Measurements from ENCODE around the gene UCP3.

UCP3 gene

GRCh38 chr11:73961321-73961720 lies 47.6 kb downstream of the UCP3 start:
- Histone ChIP-seq H3K9ac (ENCODE audit: low read depth, low read length) (no peak overlapping the region), H3K4me1 (ENCODE audit: insufficient read depth, low read length) (peaks cover 8% of the 10 kb centered on the region), H3K9me3 (ENCODE audit: insufficient read depth, low read length, severe bottlenecking) (no peaks in the 10 kb centered on the region), H3K79me2 (ENCODE audit: insufficient read depth, low read length) (no peaks in the 10 kb centered on the region), H4K20me1 (ENCODE audit: insufficient read depth, low read length) (no peaks in the 10 kb centered on the region), H3K4me3 (ENCODE audit: low read depth in 1 of 2, low read length in 2 of 2) (no peak overlapping the region), H3K27me3 (ENCODE audit: insufficient read depth, low read length, poor library complexity) (no peaks in the 10 kb centered on the region), H3K4me2 (ENCODE audit: insufficient read depth, low read length) (no peak overlapping the region), H3K36me3 (ENCODE audit: insufficient read depth, low read length) (no peaks in the 10 kb centered on the region), H2AFZ (ENCODE audit: low read depth, low read length) (no peak overlapping the region; the same call in 1 of the 2 replicates), H3K27ac (ENCODE audit: low read length) (no peak overlapping the region)
- ATAC-seq (ENCODE audit: insufficient read depth, low read depth): no peak
- no peak for DNase-seq
- TF ChIP-seq CTCF (IDR thresholded peaks at IDR 0.05; ENCODE audit: borderline replicate concordance, extremely low read depth, low read length, poor library complexity, severe bottlenecking) (no peak), EZH2 (IDR thresholded peaks at IDR 0.05; ENCODE audit: borderline replicate concordance, low read depth, low read length, severe bottlenecking) (no peak)

GRCh38 chr11:73958521-73959141 lies 50.3 kb downstream of the UCP3 start:
- H3K4me1 ChIP-seq (ENCODE audit: insufficient read depth, low read length): no peaks in the 10 kb centered on the region
- H3K27ac ChIP-seq (ENCODE audit: low read length): no peak overlapping the region
- H3K4me3 ChIP-seq (ENCODE audit: low read depth in 1 of 2, low read length in 2 of 2): no peak overlapping the region
- no peaks in the 10 kb centered on the region for H4K20me1 ChIP-seq (ENCODE audit: insufficient read depth, low read length)
- no peak overlapping the region for H3K9ac ChIP-seq (ENCODE audit: low read depth, low read length)
- H3K36me3 ChIP-seq (ENCODE audit: insufficient read depth, low read length): no peaks in the 10 kb centered on the region
- H3K27me3 ChIP-seq (ENCODE audit: insufficient read depth, low read length, poor library complexity): no peaks in the 10 kb centered on the region
- TF ChIP-seq CTCF (IDR thresholded peaks at IDR 0.05; ENCODE audit: borderline replicate concordance, extremely low read depth, low read length, poor library complexity, severe bottlenecking) (no peak), EZH2 (IDR thresholded peaks at IDR 0.05; ENCODE audit: borderline replicate concordance, low read depth, low read length, severe bottlenecking) (no peak)
- no peak overlapping the region for H2AFZ ChIP-seq (ENCODE audit: low read depth, low read length)
- DNase-seq (no peak), ATAC-seq (ENCODE audit: insufficient read depth, low read depth) (no peak)
- no peaks in the 10 kb centered on the region for H3K79me2 ChIP-seq (ENCODE audit: insufficient read depth, low read length)
- no peak overlapping the region for H3K4me2 ChIP-seq (ENCODE audit: insufficient read depth, low read length)
- no peaks in the 10 kb centered on the region for H3K9me3 ChIP-seq (ENCODE audit: insufficient read depth, low read length, severe bottlenecking)

GRCh38 chr11:73957654-73958361 lies 51.1 kb downstream of the UCP3 start:
- no peaks in the 10 kb centered on the region for H3K4me1 ChIP-seq (ENCODE audit: insufficient read depth, low read length)
- H2AFZ ChIP-seq (ENCODE audit: low read depth, low read length): no peak overlapping the region
- no peak overlapping the region for H3K9ac ChIP-seq (ENCODE audit: low read depth, low read length)
- ATAC-seq (ENCODE audit: insufficient read depth, low read depth) (no peak), DNase-seq (no peak)
- TF ChIP-seq CTCF (IDR thresholded peaks at IDR 0.05; ENCODE audit: borderline replicate concordance, extremely low read depth, low read length, poor library complexity, severe bottlenecking) (no peak), EZH2 (IDR thresholded peaks at IDR 0.05; ENCODE audit: borderline replicate concordance, low read depth, low read length, severe bottlenecking) (no peak)
- no peak overlapping the region for H3K4me2 ChIP-seq (ENCODE audit: insufficient read depth, low read length)
- no peaks in the 10 kb centered on the region for H3K27me3 ChIP-seq (ENCODE audit: insufficient read depth, low read length, poor library complexity)
- H3K9me3 ChIP-seq (ENCODE audit: insufficient read depth, low read length, severe bottlenecking): no peaks in the 10 kb centered on the region
- H3K79me2 ChIP-seq (ENCODE audit: insufficient read depth, low read length): no peaks in the 10 kb centered on the region
- H3K36me3 ChIP-seq (ENCODE audit: insufficient read depth, low read length): no peaks in the 10 kb centered on the region
- no peaks in the 10 kb centered on the region for H4K20me1 ChIP-seq (ENCODE audit: insufficient read depth, low read length)
- H3K4me3 ChIP-seq (ENCODE audit: low read depth in 1 of 2, low read length in 2 of 2): no peak overlapping the region
- H3K27ac ChIP-seq (ENCODE audit: low read length): no peak overlapping the region
